ENCODE data around the gene FOXO6. TPM values are rescaled to one million over a fixed set of nuclear protein-coding genes. Genes with fewer than 3 reads are reported as not detected.

Gene FOXO6
- total RNA-seq, 4 donors from 2014 or later: 0.14 to 4.1 TPM; not detected in 2

DNA sequence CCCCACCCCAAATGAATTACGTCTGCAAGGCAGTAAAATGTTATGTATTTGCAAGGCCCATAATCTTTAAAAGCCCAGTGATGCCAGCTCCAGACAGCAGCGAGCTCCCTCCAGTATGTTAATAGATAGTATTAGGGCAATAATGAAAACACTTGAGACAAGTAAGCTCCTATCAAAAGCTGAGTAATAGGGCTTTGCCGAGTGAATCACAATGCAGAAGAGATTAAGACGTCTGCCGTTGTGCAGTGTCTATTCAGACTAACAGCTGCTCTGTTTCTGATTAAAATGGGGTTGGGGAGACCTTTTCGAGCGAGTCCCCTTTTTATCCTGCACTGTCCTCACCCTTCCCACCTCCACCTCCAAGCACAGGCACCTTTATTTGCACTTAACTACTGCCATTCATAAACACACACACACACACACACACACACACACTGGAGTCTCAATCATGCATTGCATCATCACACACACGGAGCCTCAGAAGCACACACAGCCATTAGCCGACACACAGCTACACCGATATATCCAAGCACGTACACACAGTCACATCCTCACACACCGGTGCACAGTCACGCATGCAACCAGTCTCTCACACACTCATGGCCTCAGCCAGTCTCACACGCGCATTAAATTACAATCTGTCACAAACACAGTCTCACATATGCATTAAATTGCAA, 46.0 kb upstream of the FOXO6 start:
- in situ Hi-C loops (cut with MboI; ENCODE audit: low pct_ligation_motif_present in 1 of 4, low pct_unique_long_range_greater_than_20kb in 1 of 4, low sequenced_read_pairs in 3 of 4): no loop called here
- H3K27ac ChIP-seq: no peak overlapping the region
- TF ChIP-seq, protein P1, sequence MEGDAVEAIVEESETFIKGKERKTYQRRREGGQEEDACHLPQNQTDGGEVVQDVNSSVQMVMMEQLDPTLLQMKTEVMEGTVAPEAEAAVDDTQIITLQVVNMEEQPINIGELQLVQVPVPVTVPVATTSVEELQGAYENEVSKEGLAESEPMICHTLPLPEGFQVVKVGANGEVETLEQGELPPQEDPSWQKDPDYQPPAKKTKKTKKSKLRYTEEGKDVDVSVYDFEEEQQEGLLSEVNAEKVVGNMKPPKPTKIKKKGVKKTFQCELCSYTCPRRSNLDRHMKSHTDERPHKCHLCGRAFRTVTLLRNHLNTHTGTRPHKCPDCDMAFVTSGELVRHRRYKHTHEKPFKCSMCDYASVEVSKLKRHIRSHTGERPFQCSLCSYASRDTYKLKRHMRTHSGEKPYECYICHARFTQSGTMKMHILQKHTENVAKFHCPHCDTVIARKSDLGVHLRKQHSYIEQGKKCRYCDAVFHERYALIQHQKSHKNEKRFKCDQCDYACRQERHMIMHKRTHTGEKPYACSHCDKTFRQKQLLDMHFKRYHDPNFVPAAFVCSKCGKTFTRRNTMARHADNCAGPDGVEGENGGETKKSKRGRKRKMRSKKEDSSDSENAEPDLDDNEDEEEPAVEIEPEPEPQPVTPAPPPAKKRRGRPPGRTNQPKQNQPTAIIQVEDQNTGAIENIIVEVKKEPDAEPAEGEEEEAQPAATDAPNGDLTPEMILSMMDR (IDR thresholded peaks at IDR 0.05): no peak
- TF ChIP-seq POLR2A (IDR thresholded peaks at IDR 0.05) (no peak), POLR2AphosphoS5 (IDR thresholded peaks at IDR 0.05) (no peak)
- DNase-seq: no peak
- H3K4me1 ChIP-seq: peaks cover 0 to 24% (median 7%) of the 10 kb centered on the region in 4 donors
- H3K9me3 ChIP-seq: no peaks in the 10 kb centered on the region
- intact Hi-C loops (cut with DNase I; ENCODE audit: low total_unique reads): no loop called here
- no peaks in the 10 kb centered on the region for H3K27me3 ChIP-seq
- 70 to 76% methylated on average over 11 to 15 of the region's 15 CpGs for WGBS, 2 donors (ENCODE audit: low coverage in 1 of 2)
- no peaks in the 10 kb centered on the region for H3K36me3 ChIP-seq
- no peak overlapping the region for H3K4me3 ChIP-seq

DNA sequence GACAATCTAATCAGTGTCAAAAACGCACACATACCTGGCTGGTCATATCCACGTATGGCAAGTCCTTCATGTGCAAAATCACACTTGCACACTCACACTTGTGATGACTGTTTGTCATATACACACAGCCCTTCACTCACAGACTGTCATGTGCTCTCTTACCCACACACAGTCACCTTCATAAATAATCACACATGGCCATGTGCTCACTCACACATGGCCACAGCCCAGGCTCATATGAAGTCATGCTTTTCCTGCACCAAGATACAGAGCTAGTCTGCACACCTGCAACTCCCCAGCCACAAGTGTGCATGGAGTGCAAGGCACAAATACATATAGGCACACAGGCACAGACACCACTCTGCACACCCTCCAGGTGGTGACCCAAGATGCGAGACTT, 45.4 kb upstream of the FOXO6 start:
- no peak for DNase-seq
- intact Hi-C loops (cut with DNase I; ENCODE audit: low total_unique reads): no loop called here
- WGBS, 2 donors (ENCODE audit: low coverage in 1 of 2): 90 to 100% methylated on average over 2 to 3 of the region's 3 CpGs

DNA sequence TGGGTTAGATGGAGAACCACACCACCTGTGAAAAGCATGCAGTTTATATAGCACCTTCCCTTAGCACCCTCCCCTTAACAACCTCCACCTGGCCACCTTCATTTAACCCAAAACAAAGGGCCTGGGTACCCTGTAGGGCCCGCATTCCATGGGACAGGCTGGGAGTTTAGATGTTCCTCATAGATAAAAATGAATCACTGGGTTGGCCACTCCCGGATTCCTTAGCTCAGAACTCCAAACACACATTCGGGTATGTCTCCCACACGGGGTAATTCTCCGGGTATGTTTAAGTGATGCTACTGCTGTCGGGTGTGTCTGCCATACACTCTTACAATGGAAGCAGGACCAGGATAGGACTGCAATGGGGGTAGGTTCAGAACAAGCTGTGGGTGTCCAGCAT, 43.9 kb upstream of the FOXO6 start:
- H3K27ac ChIP-seq: no peak overlapping the region
- in situ Hi-C loops (cut with MboI; ENCODE audit: low pct_ligation_motif_present in 1 of 4, low pct_unique_long_range_greater_than_20kb in 1 of 4, low sequenced_read_pairs in 3 of 4): no loop called here
- intact Hi-C loops (cut with DNase I; ENCODE audit: low total_unique reads): no loop called here
- H3K27me3 ChIP-seq: no peaks in the 10 kb centered on the region
- TF ChIP-seq POLR2AphosphoS5 (IDR thresholded peaks at IDR 0.05) (no peak), EP300 (IDR thresholded peaks at IDR 0.05; ENCODE audit: low read depth) (no peak), POLR2A (IDR thresholded peaks at IDR 0.05) (no peak)
- TF ChIP-seq, protein P1 (IDR thresholded peaks at IDR 0.05): no peak
- no peak for DNase-seq
- H3K4me1 ChIP-seq: peaks cover 0 to 24% (median 9%) of the 10 kb centered on the region in 4 donors
- H3K4me3 ChIP-seq: no peak overlapping the region
- H3K9me3 ChIP-seq: no peaks in the 10 kb centered on the region
- H3K36me3 ChIP-seq: no peaks in the 10 kb centered on the region
- 90% methylated on average over 6 of the region's 6 CpGs; no CpG with 5 or more reads in 1 of the 2 donors for WGBS, 2 donors (ENCODE audit: low coverage in 1 of 2)

More for the DNA sequence above, 45.4 kb upstream of the FOXO6 start:
- H3K4me1 ChIP-seq: peaks cover 0 to 24% (median 9%) of the 10 kb centered on the region in 4 donors
- no peak overlapping the region for H3K27ac ChIP-seq
- in situ Hi-C loops (cut with MboI; ENCODE audit: low pct_ligation_motif_present in 1 of 4, low pct_unique_long_range_greater_than_20kb in 1 of 4, low sequenced_read_pairs in 3 of 4): no loop called here
- H3K4me3 ChIP-seq: no peak overlapping the region
- no peaks in the 10 kb centered on the region for H3K9me3 ChIP-seq
- no peaks in the 10 kb centered on the region for H3K27me3 ChIP-seq
- TF ChIP-seq POLR2A (IDR thresholded peaks at IDR 0.05) (no peak), EP300 (IDR thresholded peaks at IDR 0.05; ENCODE audit: low read depth) (no peak), POLR2AphosphoS5 (IDR thresholded peaks at IDR 0.05) (no peak)
- TF ChIP-seq, protein P1 (IDR thresholded peaks at IDR 0.05): no peak
- H3K36me3 ChIP-seq: no peaks in the 10 kb centered on the region

DNA sequence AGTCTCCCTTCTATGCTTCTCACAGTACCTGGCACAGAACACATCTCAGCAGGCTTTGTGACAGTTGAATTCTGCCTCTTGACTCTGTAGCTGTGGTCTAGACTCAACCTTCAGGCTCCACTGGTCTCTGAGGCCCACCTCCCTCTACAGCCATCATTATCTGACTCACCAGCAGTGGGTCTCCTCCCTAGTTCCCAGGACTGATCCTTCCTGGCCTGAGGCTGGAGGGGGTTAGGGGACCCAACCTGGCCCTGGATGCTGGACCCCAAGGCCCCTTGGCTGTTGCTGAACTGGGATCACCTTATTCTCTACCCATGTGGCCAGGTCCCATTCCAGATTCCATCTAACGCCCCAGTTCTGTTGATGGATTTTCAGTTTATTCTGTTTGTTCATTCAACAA, 43.1 kb upstream of the FOXO6 start:
- intact Hi-C loops (cut with DNase I; ENCODE audit: low total_unique reads): no loop called here

More for the DNA sequence above, 43.1 kb upstream of the FOXO6 start:
- Histone ChIP-seq H3K36me3 (no peaks in the 10 kb centered on the region), H3K9me3 (no peaks in the 10 kb centered on the region), H3K4me1 (peaks cover 0 to 24% (median 9%) of the 10 kb centered on the region in 4 donors), H3K4me3 (no peak overlapping the region), H3K27ac (no peak overlapping the region), H3K27me3 (no peaks in the 10 kb centered on the region)
- 92% methylated on average over 1 of the region's 1 CpG; no CpG with 5 or more reads in 1 of the 2 donors for WGBS, 2 donors (ENCODE audit: low coverage in 1 of 2)
- DNase-seq: no peak
- TF ChIP-seq EP300 (IDR thresholded peaks at IDR 0.05; ENCODE audit: low read depth) (no peak), POLR2A (IDR thresholded peaks at IDR 0.05) (no peak), POLR2AphosphoS5 (IDR thresholded peaks at IDR 0.05) (no peak)
- TF ChIP-seq, protein P1 (IDR thresholded peaks at IDR 0.05): no peak
- in situ Hi-C loops (cut with MboI; ENCODE audit: low pct_ligation_motif_present in 1 of 4, low pct_unique_long_range_greater_than_20kb in 1 of 4, low sequenced_read_pairs in 3 of 4): no loop called here

All from transverse colon (tissue), 4 donors.